ENCODE measurements around the gene HDHD5. TPM values are rescaled to one million over a fixed set of nuclear protein-coding genes. Genes with fewer than 3 reads are reported as not detected.

Gene HDHD5
- polyA plus RNA-seq, 1 donor from 2014 or later: 91.3 TPM

DNA sequence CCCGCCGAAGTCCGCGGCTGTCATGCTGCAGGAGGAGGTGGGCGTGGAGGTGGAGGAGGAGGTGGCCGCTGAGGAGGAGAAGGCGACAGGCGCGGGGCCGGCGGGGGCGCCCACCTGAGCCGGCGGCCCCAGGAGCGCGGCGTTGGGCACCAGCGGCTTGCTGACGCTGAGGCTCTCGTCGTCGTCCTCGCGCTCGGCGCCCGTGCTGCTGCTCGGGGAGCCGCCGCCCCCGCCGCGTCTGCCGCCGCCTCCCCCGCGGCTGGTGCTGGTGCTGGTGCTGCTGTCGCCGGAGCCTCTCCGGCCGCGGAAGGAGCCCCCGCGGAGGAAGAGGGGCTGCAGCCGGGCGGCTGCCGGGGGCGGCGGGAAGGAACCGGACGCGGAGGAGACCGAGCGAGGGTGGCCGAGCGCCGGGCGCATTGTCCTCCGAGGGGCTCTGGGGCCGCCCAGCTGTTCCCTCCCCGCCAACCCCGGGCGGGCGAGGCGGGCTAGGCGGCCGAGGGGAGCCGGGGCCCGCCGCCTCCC is 38.3 kb downstream of the HDHD5 start:
- H3K4me3 ChIP-seq (ENCODE audit: low read length): peak overlapping the region; percentile 76
- peak overlapping the region; percentile 85 for H3K9ac ChIP-seq (ENCODE audit: low read length)
- TF ChIP-seq MXI1 (conservative IDR thresholded peaks at IDR 0.05; ENCODE audit: poor library complexity, severe bottlenecking) (peak; percentile 64), POLR2AphosphoS5 (IDR thresholded peaks at IDR 0.05) (no peak), EZH2 (IDR thresholded peaks at IDR 0.05; ENCODE audit: borderline replicate concordance, insufficient read depth, low read length, poor library complexity, severe bottlenecking) (no peak), TAF1 (IDR thresholded peaks at IDR 0.05; ENCODE audit: low read depth) (no peak), REST (IDR thresholded peaks at IDR 0.05; ENCODE audit: borderline replicate concordance) (no peak)
- TF ChIP-seq, protein P1, sequence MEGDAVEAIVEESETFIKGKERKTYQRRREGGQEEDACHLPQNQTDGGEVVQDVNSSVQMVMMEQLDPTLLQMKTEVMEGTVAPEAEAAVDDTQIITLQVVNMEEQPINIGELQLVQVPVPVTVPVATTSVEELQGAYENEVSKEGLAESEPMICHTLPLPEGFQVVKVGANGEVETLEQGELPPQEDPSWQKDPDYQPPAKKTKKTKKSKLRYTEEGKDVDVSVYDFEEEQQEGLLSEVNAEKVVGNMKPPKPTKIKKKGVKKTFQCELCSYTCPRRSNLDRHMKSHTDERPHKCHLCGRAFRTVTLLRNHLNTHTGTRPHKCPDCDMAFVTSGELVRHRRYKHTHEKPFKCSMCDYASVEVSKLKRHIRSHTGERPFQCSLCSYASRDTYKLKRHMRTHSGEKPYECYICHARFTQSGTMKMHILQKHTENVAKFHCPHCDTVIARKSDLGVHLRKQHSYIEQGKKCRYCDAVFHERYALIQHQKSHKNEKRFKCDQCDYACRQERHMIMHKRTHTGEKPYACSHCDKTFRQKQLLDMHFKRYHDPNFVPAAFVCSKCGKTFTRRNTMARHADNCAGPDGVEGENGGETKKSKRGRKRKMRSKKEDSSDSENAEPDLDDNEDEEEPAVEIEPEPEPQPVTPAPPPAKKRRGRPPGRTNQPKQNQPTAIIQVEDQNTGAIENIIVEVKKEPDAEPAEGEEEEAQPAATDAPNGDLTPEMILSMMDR (IDR thresholded peaks at IDR 0.05; ENCODE audit: poor library complexity, severe bottlenecking): no peak
- H2AFZ ChIP-seq (ENCODE audit: low read depth, low read length): no peak overlapping the region
- no peaks in the 10 kb centered on the region for H3K9me2 ChIP-seq (ENCODE audit: insufficient read depth, low read length)
- H3K79me2 ChIP-seq (replicated peaks; ENCODE audit: insufficient read depth, low read length): peaks cover 7% of the 10 kb centered on the region
- H3K27me3 ChIP-seq (ENCODE audit: insufficient read depth, low read depth, low read length): no peaks in the 10 kb centered on the region
- H3F3A ChIP-seq (ENCODE audit: insufficient read depth, low read length, poor library complexity, severe bottlenecking): no peaks in the 10 kb centered on the region
- H3K4me2 ChIP-seq (ENCODE audit: low read length): no peak overlapping the region
- peak overlapping the region; percentile 62 for H3K27ac ChIP-seq (ENCODE audit: low read length)
- no peaks in the 10 kb centered on the region for H3K36me3 ChIP-seq (ENCODE audit: insufficient read depth, low read length)
- no peaks in the 10 kb centered on the region for H3K9me3 ChIP-seq (ENCODE audit: low read length)
- H4K20me1 ChIP-seq (ENCODE audit: insufficient read depth): no peaks in the 10 kb centered on the region

DNA sequence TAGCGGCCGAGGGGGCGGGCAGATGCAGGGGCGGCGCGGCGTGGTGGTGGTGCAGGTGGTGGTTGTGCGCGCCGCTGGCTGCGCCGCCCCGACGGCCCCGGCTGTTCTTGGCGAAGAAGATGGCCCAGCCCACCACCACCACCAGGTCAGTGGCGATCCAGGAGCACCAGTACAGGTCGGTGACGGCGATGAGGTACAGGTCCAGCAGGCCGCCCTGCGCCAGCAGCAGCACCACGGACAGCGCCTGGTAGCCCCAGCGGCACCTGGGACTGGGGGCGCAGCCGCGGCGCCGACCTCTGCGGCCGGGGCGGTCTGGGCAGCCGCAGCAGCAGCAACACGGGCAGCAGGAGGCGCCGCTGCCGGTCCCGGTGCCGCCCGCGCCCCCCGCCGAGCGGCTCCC is 38.8 kb downstream of the HDHD5 start:
- Histone ChIP-seq H3K4me2 (ENCODE audit: low read length) (no peak overlapping the region), H3K79me2 (replicated peaks; ENCODE audit: insufficient read depth, low read length) (peaks cover 7% of the 10 kb centered on the region), H4K20me1 (ENCODE audit: insufficient read depth) (no peaks in the 10 kb centered on the region), H3K27me3 (ENCODE audit: insufficient read depth, low read depth, low read length) (no peaks in the 10 kb centered on the region), H3K9me2 (ENCODE audit: insufficient read depth, low read length) (no peaks in the 10 kb centered on the region), H3K9me3 (ENCODE audit: low read length) (no peaks in the 10 kb centered on the region), H2AFZ (ENCODE audit: low read depth, low read length) (no peak overlapping the region), H3F3A (ENCODE audit: insufficient read depth, low read length, poor library complexity, severe bottlenecking) (no peaks in the 10 kb centered on the region), H3K27ac (ENCODE audit: low read length) (no peak overlapping the region), H3K36me3 (ENCODE audit: insufficient read depth, low read length) (no peaks in the 10 kb centered on the region), H3K9ac (ENCODE audit: low read length) (peak overlapping the region; percentile 85), H3K4me3 (ENCODE audit: low read length) (peak overlapping the region; percentile 76)
- TF ChIP-seq, protein P1 (IDR thresholded peaks at IDR 0.05; ENCODE audit: poor library complexity, severe bottlenecking): peak; percentile 25
- no peak for TF ChIP-seq EZH2 (IDR thresholded peaks at IDR 0.05; ENCODE audit: borderline replicate concordance, insufficient read depth, low read length, poor library complexity, severe bottlenecking)

Measured in neural cell (in vitro differentiated cells).